Measurements from ENCODE around the gene OAT.

The OAT gene

DNA sequence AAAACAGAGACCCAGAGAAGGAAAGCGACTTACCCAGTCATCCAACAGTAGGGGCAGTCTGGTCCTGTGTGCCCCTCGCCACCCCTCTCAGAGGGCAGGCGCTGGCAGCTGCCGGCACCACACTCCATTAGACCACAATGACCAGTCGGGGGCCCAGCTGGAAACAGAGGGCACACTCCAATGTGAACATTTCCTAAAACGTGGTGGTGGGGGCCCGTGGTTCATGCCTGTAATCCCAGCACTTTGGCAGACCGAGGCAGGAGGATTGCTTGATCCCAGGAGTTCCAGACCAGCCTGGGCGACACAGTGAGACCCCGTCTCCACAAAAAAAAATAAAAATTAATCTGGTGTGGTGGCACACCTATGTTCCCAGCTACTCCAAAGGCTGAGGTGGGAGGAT lies 912 bp upstream of the OAT start:
- peak overlapping the region; percentile 77 for H3K4me3 ChIP-seq (ENCODE audit: low read length)
- H3K27me3 ChIP-seq (replicated peaks; ENCODE audit: insufficient read depth, low read length) = no peaks in the 10 kb centered on the region; the same call in 1 of the 2 replicates
- TF ChIP-seq EZH2phosphoT487 (IDR thresholded peaks at IDR 0.05; ENCODE audit: low read length) = no peak
- TF ChIP-seq, protein P1, sequence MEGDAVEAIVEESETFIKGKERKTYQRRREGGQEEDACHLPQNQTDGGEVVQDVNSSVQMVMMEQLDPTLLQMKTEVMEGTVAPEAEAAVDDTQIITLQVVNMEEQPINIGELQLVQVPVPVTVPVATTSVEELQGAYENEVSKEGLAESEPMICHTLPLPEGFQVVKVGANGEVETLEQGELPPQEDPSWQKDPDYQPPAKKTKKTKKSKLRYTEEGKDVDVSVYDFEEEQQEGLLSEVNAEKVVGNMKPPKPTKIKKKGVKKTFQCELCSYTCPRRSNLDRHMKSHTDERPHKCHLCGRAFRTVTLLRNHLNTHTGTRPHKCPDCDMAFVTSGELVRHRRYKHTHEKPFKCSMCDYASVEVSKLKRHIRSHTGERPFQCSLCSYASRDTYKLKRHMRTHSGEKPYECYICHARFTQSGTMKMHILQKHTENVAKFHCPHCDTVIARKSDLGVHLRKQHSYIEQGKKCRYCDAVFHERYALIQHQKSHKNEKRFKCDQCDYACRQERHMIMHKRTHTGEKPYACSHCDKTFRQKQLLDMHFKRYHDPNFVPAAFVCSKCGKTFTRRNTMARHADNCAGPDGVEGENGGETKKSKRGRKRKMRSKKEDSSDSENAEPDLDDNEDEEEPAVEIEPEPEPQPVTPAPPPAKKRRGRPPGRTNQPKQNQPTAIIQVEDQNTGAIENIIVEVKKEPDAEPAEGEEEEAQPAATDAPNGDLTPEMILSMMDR (IDR thresholded peaks at IDR 0.05; ENCODE audit: low read length) = no peak
- TF ChIP-seq EZH2 (optimal IDR thresholded peaks at IDR 0.05; ENCODE audit: low read depth, low read length) = no peak
- H3K9me3 ChIP-seq (replicated peaks; ENCODE audit: insufficient read depth, low read length) = no peaks in the 10 kb centered on the region
- peak overlapping the region; percentile 97 for H2AFZ ChIP-seq (ENCODE audit: low read length)
- DNase-seq = no peak
- peak overlapping the region; percentile 65; the same call in 1 of the 2 replicates for H3K9ac ChIP-seq (ENCODE audit: low read length)
- no peaks in the 10 kb centered on the region for H3K36me3 ChIP-seq (replicated peaks; ENCODE audit: insufficient read depth, low read length)
- H4K20me1 ChIP-seq (ENCODE audit: insufficient read depth, low read length) = no peaks in the 10 kb centered on the region
- peak overlapping the region; percentile 59; the same call in 1 of the 2 replicates for H3K27ac ChIP-seq (ENCODE audit: low read length)
- H3K4me2 ChIP-seq (ENCODE audit: low read depth, low read length) = peak overlapping the region; percentile 98
- H3K4me1 ChIP-seq (ENCODE audit: low read length) = peaks cover 5% of the 10 kb centered on the region; the same call in 1 of the 2 replicates
- peaks cover 5% of the 10 kb centered on the region; the same call in 1 of the 2 replicates for H3F3A ChIP-seq (ENCODE audit: insufficient read depth, low read length)
- H3K9me2 ChIP-seq (replicated peaks; ENCODE audit: insufficient read depth, low read length) = no peaks in the 10 kb centered on the region
- peaks cover 33% of the 10 kb centered on the region for H3K79me2 ChIP-seq (ENCODE audit: low read length)

DNA sequence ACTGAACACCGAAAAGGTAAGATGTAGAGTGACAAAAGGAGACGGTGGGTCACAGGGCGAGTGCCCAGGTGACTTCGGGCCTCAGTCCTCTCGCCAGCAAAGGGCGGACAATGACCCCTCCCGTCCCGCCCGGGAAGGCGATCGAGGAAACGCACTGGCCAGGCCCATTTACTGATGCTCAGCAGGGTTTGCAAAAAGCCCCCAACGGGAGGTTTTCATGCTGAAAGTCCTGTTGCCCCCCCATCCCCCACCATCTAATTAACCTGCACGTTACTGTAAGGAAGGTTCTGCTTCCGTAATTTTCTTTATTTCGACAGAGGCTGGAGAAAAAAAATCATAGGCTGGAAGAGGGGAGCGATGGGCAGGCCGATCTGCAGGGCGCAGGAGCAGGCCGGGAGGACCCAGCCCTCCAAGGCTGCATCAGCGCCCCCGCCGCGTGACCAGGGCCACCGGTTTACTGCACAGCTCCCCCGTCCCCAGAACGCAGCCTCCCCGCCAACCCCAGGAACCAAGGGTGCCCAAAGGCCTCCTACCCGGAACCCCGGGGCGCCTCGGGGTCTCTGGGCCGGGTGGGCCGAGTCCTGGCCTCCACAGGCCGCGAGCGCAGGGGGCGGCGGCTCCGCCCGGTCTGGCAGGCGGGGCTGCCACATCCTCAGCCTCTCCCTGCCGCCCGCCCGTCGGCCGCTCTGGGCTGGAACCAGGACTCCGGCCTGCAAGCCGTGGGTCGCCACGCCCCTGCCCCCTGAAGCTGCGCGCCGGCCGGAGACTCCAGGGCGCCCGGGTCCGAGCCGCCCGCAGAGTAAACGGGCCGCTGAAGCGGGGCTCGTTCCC lies 613 bp downstream of the OAT start:
- Histone ChIP-seq H3F3A (ENCODE audit: insufficient read depth, low read length) (peaks cover 5% of the 10 kb centered on the region; the same call in 1 of the 2 replicates), H3K4me2 (ENCODE audit: low read depth, low read length) (peak overlapping the region; percentile 85), H3K9ac (ENCODE audit: low read length) (peak overlapping the region; percentile 70), H3K4me3 (ENCODE audit: low read length) (peak overlapping the region; percentile 77), H3K36me3 (replicated peaks; ENCODE audit: insufficient read depth, low read length) (no peaks in the 10 kb centered on the region), H3K9me2 (replicated peaks; ENCODE audit: insufficient read depth, low read length) (no peaks in the 10 kb centered on the region), H3K9me3 (replicated peaks; ENCODE audit: insufficient read depth, low read length) (no peaks in the 10 kb centered on the region), H3K4me1 (ENCODE audit: low read length) (peaks cover 5% of the 10 kb centered on the region; the same call in 1 of the 2 replicates), H4K20me1 (ENCODE audit: insufficient read depth, low read length) (no peaks in the 10 kb centered on the region), H3K27ac (ENCODE audit: low read length) (no peak overlapping the region), H2AFZ (ENCODE audit: low read length) (peak overlapping the region; percentile 64), H3K27me3 (replicated peaks; ENCODE audit: insufficient read depth, low read length) (no peaks in the 10 kb centered on the region), H3K79me2 (ENCODE audit: low read length) (peaks cover 49% of the 10 kb centered on the region)
- TF ChIP-seq EZH2phosphoT487 (IDR thresholded peaks at IDR 0.05; ENCODE audit: low read length) = no peak
- no peak for TF ChIP-seq EZH2 (optimal IDR thresholded peaks at IDR 0.05; ENCODE audit: low read depth, low read length)
- TF ChIP-seq, protein P1 (IDR thresholded peaks at IDR 0.05; ENCODE audit: low read length) = no peak
- peak; percentile 44 for DNase-seq

DNA sequence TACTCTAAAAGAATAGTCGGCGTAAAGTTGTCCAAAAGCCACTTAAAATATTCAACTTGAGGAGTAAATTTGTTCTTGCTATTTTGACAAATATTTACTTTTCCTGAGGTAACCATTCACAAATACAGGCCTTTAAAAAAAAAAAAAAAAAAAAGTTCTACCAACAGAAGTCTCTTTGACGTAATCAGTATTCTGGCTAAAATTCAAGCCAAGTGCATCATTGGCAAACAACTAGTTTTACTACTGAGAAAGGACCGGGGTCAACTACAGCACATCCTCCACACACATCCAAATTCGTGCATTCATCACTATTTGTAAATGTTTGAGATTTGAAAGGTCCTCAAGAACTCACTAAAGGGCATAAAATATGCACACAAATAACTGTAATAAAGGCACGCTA lies 2.0 kb downstream of the OAT start:
- Histone ChIP-seq H3K36me3 (replicated peaks; ENCODE audit: insufficient read depth, low read length) (no peaks in the 10 kb centered on the region), H3K9me3 (replicated peaks; ENCODE audit: insufficient read depth, low read length) (no peaks in the 10 kb centered on the region), H3K4me1 (ENCODE audit: low read length) (peaks cover 5% of the 10 kb centered on the region; the same call in 1 of the 2 replicates), H3K79me2 (ENCODE audit: low read length) (peaks cover 59% of the 10 kb centered on the region), H3K9ac (ENCODE audit: low read length) (no peak overlapping the region), H2AFZ (ENCODE audit: low read length) (no peak overlapping the region), H3K4me3 (ENCODE audit: low read length) (no peak overlapping the region), H3F3A (ENCODE audit: insufficient read depth, low read length) (peaks cover 5% of the 10 kb centered on the region; the same call in 1 of the 2 replicates), H4K20me1 (ENCODE audit: insufficient read depth, low read length) (no peaks in the 10 kb centered on the region), H3K27me3 (replicated peaks; ENCODE audit: insufficient read depth, low read length) (no peaks in the 10 kb centered on the region), H3K27ac (ENCODE audit: low read length) (no peak overlapping the region), H3K4me2 (ENCODE audit: low read depth, low read length) (no peak overlapping the region), H3K9me2 (replicated peaks; ENCODE audit: insufficient read depth, low read length) (no peaks in the 10 kb centered on the region)
- no peak for TF ChIP-seq EZH2phosphoT487 (IDR thresholded peaks at IDR 0.05; ENCODE audit: low read length)
- TF ChIP-seq, protein P1 (IDR thresholded peaks at IDR 0.05; ENCODE audit: low read length) = no peak
- TF ChIP-seq EZH2 (optimal IDR thresholded peaks at IDR 0.05; ENCODE audit: low read depth, low read length) = no peak
- DNase-seq = no peak

Measured in MM.1S (cell line).